NT2/D1 (cell line): Measurements from ENCODE around the gene DUS1L.

Source experiments
- SUZ12 ChIP-seq: IDR thresholded peaks from 2 replicates; pipeline ENCODE4 v1.6.1; 2011; ENCODE audit not compliant: insufficient read length, insufficient read depth; ENCODE audit errors: extremely low read depth
- YY1 ChIP-seq: IDR thresholded peaks from 2 replicates; pipeline ENCODE4 v1.6.1; 2011; ENCODE audit not compliant: insufficient read length, insufficient read depth
- ZNF274 ChIP-seq: IDR thresholded peaks from 2 replicates; pipeline ENCODE4 v1.6.1; 2011; ENCODE audit warnings: mild to moderate bottlenecking, low read depth, low read length

- TF ChIP-seq ZNF274: no peak
- no peak for TF ChIP-seq YY1
- TF ChIP-seq SUZ12: no peak
These were observed at the start of gene DUS1L for GRCh38 chr17:82065638-82066303.
